OCI-LY3 (cell line): Measurements from ENCODE around the gene PDE4C.

Experiments
- H2AFZ ChIP-seq: fragments of 200-600, 300-600 bp; shearing (Covaris generic); 2 replicates; pipeline ENCODE4 v1.6.0; 2014; ENCODE audit warnings: antibody characterized with exemption, low read depth, low read length
- H3K27ac ChIP-seq: fragments of 200-600, 300-600 bp; sonication (generic); 2 replicates; pipeline ENCODE4 v1.5.1; 2014; ENCODE audit warnings: mild to moderate bottlenecking, low read length, moderate library complexity, mixed read lengths
- H3K27me3 ChIP-seq: fragments of 200-600, 300-600 bp; sonication (generic); 2 replicates; pipeline ENCODE4 v1.6.1; 2014; ENCODE audit warnings: low read depth, low read length, mixed read lengths
- H3K36me3 ChIP-seq: fragments of 200-600, 300-600 bp; sonication (generic); replicated peaks from 2 replicates; pipeline ENCODE3; 2014; ENCODE audit warnings: low read depth, low read length, mixed read lengths
- H3K4me1 ChIP-seq: fragments of 300-600, 200-600 bp; sonication (generic); 2 replicates; pipeline ENCODE4 v1.6.1; 2014; ENCODE audit warnings: low read length, mixed read lengths
- H3K4me2 ChIP-seq: fragments of 200-600, 300-600 bp; sonication (generic); 2 replicates; pipeline ENCODE4 v1.6.1; 2014; ENCODE audit warnings: low read length, mixed read lengths
- H3K4me3 ChIP-seq: fragments of 300-600, 200-600 bp; sonication (generic); 2 replicates; pipeline ENCODE4 v1.5.1; 2014; ENCODE audit warnings: antibody characterized with exemption, mild to moderate bottlenecking, low read length, moderate library complexity
- H3K79me2 ChIP-seq: fragments of 300-600, 200-600 bp; shearing (Covaris generic); 2 replicates; pipeline ENCODE4 v1.6.1; 2014; ENCODE audit warnings: mild to moderate bottlenecking, low read length, mixed read lengths
- H3K9ac ChIP-seq: fragments of 300-600, 200-600 bp; shearing (Covaris generic); 2 replicates; pipeline ENCODE4 v1.6.0; 2014; ENCODE audit warnings: mild to moderate bottlenecking, low read length, moderate library complexity
- H3K9me3 ChIP-seq: fragments of 200-600, 300-600 bp; shearing (Covaris generic); 2 replicates; pipeline ENCODE4 v1.6.1; 2014; ENCODE audit warnings: low read length, mixed read lengths; ENCODE audit not compliant: insufficient read depth
- H4K20me1 ChIP-seq: fragments of 200-600, 300-600 bp; sonication (generic); 2 replicates; pipeline ENCODE4 v1.6.1; 2016; ENCODE audit warnings: low read length, mixed read lengths; ENCODE audit not compliant: insufficient read depth
- EZH2phosphoT487 ChIP-seq: fragments of 200-600 bp; shearing (Covaris generic); IDR thresholded peaks from 2 replicates; pipeline ENCODE4 v1.6.1; 2018; ENCODE audit warnings: antibody characterized with exemption, mixed run types, low read depth
- TF ChIP-seq, protein P1 (sequence below): fragments of 200-600, 300-600 bp; sonication (generic); IDR thresholded peaks from 2 replicates; pipeline ENCODE4 v1.5.1; 2014; ENCODE audit warnings: antibody characterized with exemption, low read length, low read depth

PDE4C gene

DNA sequence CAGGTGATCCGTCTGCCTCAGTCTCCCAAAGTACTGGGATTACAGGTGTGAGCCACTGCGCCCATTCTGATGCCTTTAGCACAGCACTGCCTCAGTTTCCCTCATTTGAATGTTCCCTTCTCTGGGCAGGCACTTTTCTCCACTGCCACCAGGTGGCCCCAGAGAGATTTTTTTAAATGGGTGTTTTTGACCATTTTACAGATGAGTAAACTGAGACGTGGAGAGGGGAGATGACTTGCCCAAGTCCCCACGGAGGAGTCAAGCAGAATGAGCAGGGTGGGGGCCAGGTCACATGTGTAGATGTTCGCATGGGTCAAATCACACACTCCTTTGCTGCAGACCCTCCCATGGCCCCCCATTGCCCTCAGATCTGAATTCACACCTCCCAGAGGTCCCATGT is 3.2 kb upstream of the PDE4C start:
- no peak overlapping the region for H3K4me3 ChIP-seq
- TF ChIP-seq, protein P1, sequence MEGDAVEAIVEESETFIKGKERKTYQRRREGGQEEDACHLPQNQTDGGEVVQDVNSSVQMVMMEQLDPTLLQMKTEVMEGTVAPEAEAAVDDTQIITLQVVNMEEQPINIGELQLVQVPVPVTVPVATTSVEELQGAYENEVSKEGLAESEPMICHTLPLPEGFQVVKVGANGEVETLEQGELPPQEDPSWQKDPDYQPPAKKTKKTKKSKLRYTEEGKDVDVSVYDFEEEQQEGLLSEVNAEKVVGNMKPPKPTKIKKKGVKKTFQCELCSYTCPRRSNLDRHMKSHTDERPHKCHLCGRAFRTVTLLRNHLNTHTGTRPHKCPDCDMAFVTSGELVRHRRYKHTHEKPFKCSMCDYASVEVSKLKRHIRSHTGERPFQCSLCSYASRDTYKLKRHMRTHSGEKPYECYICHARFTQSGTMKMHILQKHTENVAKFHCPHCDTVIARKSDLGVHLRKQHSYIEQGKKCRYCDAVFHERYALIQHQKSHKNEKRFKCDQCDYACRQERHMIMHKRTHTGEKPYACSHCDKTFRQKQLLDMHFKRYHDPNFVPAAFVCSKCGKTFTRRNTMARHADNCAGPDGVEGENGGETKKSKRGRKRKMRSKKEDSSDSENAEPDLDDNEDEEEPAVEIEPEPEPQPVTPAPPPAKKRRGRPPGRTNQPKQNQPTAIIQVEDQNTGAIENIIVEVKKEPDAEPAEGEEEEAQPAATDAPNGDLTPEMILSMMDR, result peak; percentile 71
- no peak for TF ChIP-seq EZH2phosphoT487
- no peaks in the 10 kb centered on the region for H3K79me2 ChIP-seq
- H2AFZ ChIP-seq, result no peak overlapping the region
- no peaks in the 10 kb centered on the region for H3K36me3 ChIP-seq
- H3K4me1 ChIP-seq, result no peaks in the 10 kb centered on the region
- H4K20me1 ChIP-seq, result no peaks in the 10 kb centered on the region; the same call in 1 of the 2 replicates
- H3K27ac ChIP-seq, result no peak overlapping the region
- no peak overlapping the region for H3K4me2 ChIP-seq
- no peaks in the 10 kb centered on the region for H3K9me3 ChIP-seq
- peaks cover 9% of the 10 kb centered on the region; the same call in 1 of the 2 replicates for H3K27me3 ChIP-seq
- no peak overlapping the region for H3K9ac ChIP-seq

DNA sequence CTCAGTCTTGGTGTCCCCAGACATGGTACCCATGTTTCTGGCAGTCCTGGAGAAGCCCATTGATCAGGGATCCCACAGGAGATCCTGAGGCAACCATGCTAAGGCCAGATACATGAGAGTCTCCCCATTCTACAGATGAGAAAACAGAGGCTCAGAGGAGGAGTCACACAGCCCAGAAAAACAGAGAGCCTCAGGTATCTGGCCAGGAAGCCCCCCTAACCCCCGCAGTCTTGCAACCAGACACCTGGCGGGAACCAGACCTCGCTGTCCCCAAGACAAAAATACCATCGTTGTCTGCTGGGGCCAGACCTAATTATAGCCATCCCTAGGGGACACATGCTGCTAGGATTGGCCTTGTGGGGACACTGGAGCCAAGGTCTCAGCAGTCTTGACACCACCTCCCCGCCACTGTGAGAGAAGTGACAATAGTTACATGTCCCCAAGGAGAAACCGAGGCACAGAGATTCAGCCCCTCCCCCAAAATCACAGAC is 1.6 kb upstream of the PDE4C start:
- H3K79me2 ChIP-seq, result no peaks in the 10 kb centered on the region
- H3K9me3 ChIP-seq, result no peaks in the 10 kb centered on the region
- TF ChIP-seq, protein P1, result no peak
- no peak for TF ChIP-seq EZH2phosphoT487
- no peak overlapping the region for H3K4me2 ChIP-seq
- H3K9ac ChIP-seq, result no peak overlapping the region
- no peaks in the 10 kb centered on the region for H3K36me3 ChIP-seq
- H3K27ac ChIP-seq, result no peak overlapping the region
- H3K27me3 ChIP-seq, result peaks cover 9% of the 10 kb centered on the region; the same call in 1 of the 2 replicates
- H2AFZ ChIP-seq, result no peak overlapping the region
- H4K20me1 ChIP-seq, result no peaks in the 10 kb centered on the region
- no peak overlapping the region for H3K4me3 ChIP-seq
- H3K4me1 ChIP-seq, result no peaks in the 10 kb centered on the region

DNA sequence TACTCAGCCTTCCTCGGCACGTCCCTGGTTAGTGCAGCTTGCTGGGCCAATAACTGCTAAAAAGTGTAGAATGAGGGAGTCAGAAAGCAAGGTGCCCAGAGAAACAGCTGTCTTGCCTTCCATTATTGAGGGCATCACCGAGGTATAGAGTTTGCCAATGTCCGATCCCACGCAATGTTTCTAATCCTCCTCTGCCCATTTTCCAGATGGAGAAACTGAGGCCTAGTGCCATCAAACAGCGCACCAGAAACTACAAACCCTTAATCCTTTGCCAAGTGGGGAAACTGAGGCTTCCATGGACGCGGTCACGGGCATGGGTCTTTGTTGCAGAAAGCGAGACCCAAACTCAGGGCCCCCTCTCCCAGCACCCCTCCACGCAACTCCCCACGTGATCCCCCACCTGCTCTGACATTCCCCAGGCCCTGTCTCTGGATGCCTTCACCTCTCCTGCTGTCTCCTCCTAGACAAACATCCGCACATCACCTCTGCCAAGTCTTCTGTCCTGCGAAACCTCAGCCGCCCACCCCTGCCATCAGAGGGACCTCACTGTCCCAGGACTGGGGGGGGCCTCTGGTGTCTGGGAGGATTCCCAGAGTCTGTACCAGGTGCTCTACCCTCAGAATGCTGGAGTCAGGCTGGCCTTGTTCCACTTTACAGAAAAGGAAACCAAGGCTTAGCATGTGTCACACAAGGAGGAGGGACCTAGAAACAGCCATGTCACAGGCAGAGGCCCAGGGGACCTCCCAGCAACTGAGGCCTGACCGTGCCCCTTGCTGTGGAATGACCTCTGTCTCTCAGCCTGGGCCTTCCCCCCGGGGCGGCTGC is 930 bp upstream of the PDE4C start:
- Histone ChIP-seq H3K4me3 (no peak overlapping the region), H3K4me2 (no peak overlapping the region), H3K9me3 (no peaks in the 10 kb centered on the region), H2AFZ (no peak overlapping the region), H3K27me3 (peaks cover 9% of the 10 kb centered on the region; the same call in 1 of the 2 replicates), H3K4me1 (no peaks in the 10 kb centered on the region), H3K79me2 (no peaks in the 10 kb centered on the region), H3K9ac (no peak overlapping the region), H3K36me3 (no peaks in the 10 kb centered on the region), H3K27ac (no peak overlapping the region), H4K20me1 (no peaks in the 10 kb centered on the region)
- no peak for TF ChIP-seq EZH2phosphoT487

DNA sequence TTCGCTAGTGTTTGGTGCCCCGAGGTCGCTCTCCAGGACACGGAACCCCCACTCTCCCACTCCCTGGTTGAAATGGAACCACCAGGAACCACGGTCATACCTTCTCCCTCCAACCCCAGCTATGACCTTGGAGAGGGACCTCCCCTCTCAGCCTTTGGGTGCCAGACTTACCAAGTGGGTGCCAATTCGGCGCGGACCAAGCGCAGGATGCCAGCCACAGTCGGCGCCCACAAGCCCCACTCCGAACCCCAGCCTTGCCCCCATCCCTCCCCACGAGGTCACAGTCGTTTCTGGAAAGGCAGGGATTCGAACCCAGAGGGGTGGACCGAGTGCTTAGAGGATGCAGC is 910 bp downstream of the PDE4C start:
- no peak overlapping the region for H3K4me2 ChIP-seq
- H3K9ac ChIP-seq, result no peak overlapping the region
- no peak overlapping the region for H3K27ac ChIP-seq
- no peaks in the 10 kb centered on the region for H4K20me1 ChIP-seq
- no peaks in the 10 kb centered on the region for H3K9me3 ChIP-seq
- no peaks in the 10 kb centered on the region; the same call in 1 of the 2 replicates for H3K4me1 ChIP-seq
- no peaks in the 10 kb centered on the region for H3K79me2 ChIP-seq
- no peak for TF ChIP-seq EZH2phosphoT487
- TF ChIP-seq, protein P1, result no peak
- H3K27me3 ChIP-seq, result peaks cover 5% of the 10 kb centered on the region; the same call in 1 of the 2 replicates
- H2AFZ ChIP-seq, result no peak overlapping the region
- H3K36me3 ChIP-seq, result no peaks in the 10 kb centered on the region
- no peak overlapping the region for H3K4me3 ChIP-seq
